Ishikawa (cell line): ENCODE results near the gene FCMR.

Source experiments
- CEBPB ChIP-seq: IDR thresholded peaks from 2 replicates; pipeline ENCODE4 v1.6.1; 2012
- CREB1 ChIP-seq: IDR thresholded peaks from 2 replicates; pipeline ENCODE4 v1.6.1; 2012; ENCODE audit warnings: low read depth
- EGR1 ChIP-seq: IDR thresholded peaks from 2 replicates; pipeline ENCODE4 v1.6.1; 2012
- EP300 ChIP-seq: IDR thresholded peaks from 2 replicates; pipeline ENCODE4 v1.6.1; 2012; ENCODE audit warnings: borderline replicate concordance
- FOXM1 ChIP-seq: IDR thresholded peaks from 2 replicates; pipeline ENCODE4 v1.6.1; 2012; ENCODE audit warnings: low read depth, borderline replicate concordance
- NFIC ChIP-seq: IDR thresholded peaks from 2 replicates; pipeline ENCODE4 v1.6.1; 2012
- RAD21 ChIP-seq: IDR thresholded peaks from 2 replicates; pipeline ENCODE4 v1.6.1; 2012; ENCODE audit warnings: low read depth
- REST ChIP-seq: IDR thresholded peaks from 2 replicates; pipeline ENCODE4 v1.6.1; 2012; ENCODE audit warnings: low read depth, mild to moderate bottlenecking
- TAF1 ChIP-seq: IDR thresholded peaks from 2 replicates; pipeline ENCODE4 v1.6.1; 2012; ENCODE audit warnings: low read depth, mild to moderate bottlenecking
- TCF12 ChIP-seq: IDR thresholded peaks from 2 replicates; pipeline ENCODE4 v1.6.1; 2012; ENCODE audit warnings: low read depth
- TEAD4 ChIP-seq: IDR thresholded peaks from 2 replicates; pipeline ENCODE4 v1.6.1; 2012
- USF1 ChIP-seq: IDR thresholded peaks from 2 replicates; pipeline ENCODE4 v1.6.1; 2012
- YY1 ChIP-seq: IDR thresholded peaks from 2 replicates; pipeline ENCODE4 v1.6.1; 2012; ENCODE audit warnings: low read depth
- ZBTB7A ChIP-seq: IDR thresholded peaks from 2 replicates; pipeline ENCODE4 v1.6.1; 2012; ENCODE audit warnings: low read depth
- TF ChIP-seq, protein P1 (sequence below): IDR thresholded peaks from 2 replicates; pipeline ENCODE4 v1.6.1; 2012

FCMR gene

DNA sequence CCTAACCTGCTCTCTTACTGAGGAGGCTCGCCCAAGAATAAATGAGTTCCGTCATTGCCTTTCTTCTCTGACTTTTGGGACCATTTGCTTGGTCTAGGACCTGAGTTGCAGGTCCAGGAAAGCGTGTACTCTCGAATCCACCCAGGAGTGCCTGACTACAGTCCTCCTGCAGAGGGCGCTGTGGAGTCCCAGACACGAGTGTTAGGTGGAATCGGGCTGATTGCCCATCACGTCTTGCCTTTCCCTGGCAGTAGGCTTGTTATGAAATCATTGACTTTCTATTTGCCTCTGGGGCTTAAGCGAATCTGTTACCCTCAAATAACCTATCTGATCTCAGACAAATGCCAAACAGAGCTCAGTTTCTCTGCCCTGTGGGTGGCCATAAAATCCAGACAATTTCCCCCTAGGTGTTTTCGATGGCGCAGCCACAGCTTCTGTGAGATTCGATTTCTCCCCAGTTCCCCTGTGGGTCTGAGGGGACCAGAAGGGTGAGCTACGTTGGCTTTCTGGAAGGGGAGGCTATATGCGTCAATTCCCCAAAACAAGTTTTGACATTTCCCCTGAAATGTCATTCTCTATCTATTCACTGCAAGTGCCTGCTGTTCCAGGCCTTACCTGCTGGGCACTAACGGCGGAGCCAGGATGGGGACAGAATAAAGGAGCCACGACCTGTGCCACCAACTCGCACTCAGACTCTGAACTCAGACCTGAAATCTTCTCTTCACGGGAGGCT is 56.6 kb downstream of the FCMR start, which contains the start of gene IL20:
Gene IL20 (plus strand): TSS at position 685 of the 733 bp plus-strand sequence. CDS start 230 bp downstream, outside the sequence.
- TF ChIP-seq, protein P1, sequence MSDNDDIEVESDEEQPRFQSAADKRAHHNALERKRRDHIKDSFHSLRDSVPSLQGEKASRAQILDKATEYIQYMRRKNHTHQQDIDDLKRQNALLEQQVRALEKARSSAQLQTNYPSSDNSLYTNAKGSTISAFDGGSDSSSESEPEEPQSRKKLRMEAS: 0 out of 2 replicates have a peak, but pooled peaks have one; percentile 20
- TF ChIP-seq CEBPB (no peak), RAD21 (peak; percentile 65), TCF12 (no peak)

GRCh38 chr1:206863266-206863665 is 58.5 kb downstream of the FCMR start:
- TF ChIP-seq EGR1: no peak
- no peak for TF ChIP-seq FOXM1
- TF ChIP-seq RAD21: no peak
- TF ChIP-seq CREB1: no peak
- TF ChIP-seq TAF1: no peak
- no peak for TF ChIP-seq TCF12
- no peak for TF ChIP-seq TEAD4

DNA sequence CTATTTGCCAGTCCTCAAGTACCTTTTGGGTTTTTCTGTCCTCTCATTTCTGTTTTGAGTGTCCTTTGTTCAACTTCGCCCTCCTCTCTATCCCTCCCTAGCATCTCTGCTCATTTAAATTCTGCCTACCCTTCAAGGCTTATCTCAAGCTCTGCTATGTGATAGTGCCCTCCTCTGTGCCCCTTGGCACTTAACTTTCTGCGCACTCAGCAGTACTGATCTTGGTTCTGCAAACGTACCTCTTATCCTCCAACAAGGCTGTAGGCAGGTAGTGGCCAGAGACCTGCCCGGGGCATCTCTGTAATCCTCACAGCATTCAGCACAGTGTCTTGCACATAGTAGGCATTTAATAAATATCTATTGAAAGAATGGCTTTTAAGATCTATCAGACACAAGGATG is 61.6 kb downstream of the FCMR start:
- TF ChIP-seq TCF12 (no peak), EGR1 (no peak), REST (no peak), RAD21 (no peak), YY1 (no peak), FOXM1 (no peak), NFIC (no peak)
- TF ChIP-seq, protein P1: no peak

GRCh38 chr1:206859082-206859521 is 62.6 kb downstream of the FCMR start:
- TF ChIP-seq, protein P1: no peak
- TF ChIP-seq CREB1 (no peak), YY1 (no peak), TCF12 (no peak), ZBTB7A (no peak), NFIC (no peak), TAF1 (no peak), EGR1 (no peak), CEBPB (no peak), TEAD4 (no peak), USF1 (no peak), FOXM1 (no peak), EP300 (no peak), REST (no peak), RAD21 (no peak)

GRCh38 chr1:206856674-206857464 is 64.9 kb downstream of the FCMR start:
- TF ChIP-seq TAF1 (no peak), RAD21 (no peak), CREB1 (no peak)
- TF ChIP-seq, protein P1: no peak

DNA sequence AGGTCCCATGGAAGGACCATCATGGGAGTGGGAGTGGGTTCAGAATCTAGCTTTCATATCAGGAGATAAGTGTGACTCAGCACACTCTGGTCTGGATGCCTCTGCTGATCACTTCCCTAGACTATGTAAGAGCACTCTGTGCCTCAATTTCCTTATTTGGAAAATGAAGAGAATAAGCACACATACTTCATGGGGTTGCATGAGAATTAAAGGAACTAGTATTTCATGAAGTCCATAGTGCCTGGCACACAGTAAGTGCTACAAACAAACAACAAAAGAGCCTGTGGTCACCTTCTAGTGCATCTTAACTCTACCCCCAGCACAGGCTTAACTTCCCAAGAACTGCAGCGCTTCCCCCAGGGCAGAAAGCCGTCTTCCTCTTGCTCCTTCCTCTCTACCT is 65.9 kb downstream of the FCMR start:
- no peak for TF ChIP-seq EP300
- no peak for TF ChIP-seq USF1
- no peak for TF ChIP-seq TEAD4
- no peak for TF ChIP-seq REST
- TF ChIP-seq NFIC: no peak
- no peak for TF ChIP-seq YY1
- TF ChIP-seq, protein P1: no peak
- TF ChIP-seq TCF12: no peak
- TF ChIP-seq CEBPB: no peak
- TF ChIP-seq RAD21: no peak
- TF ChIP-seq ZBTB7A: no peak
- no peak for TF ChIP-seq CREB1
- TF ChIP-seq EGR1: no peak
- TF ChIP-seq TAF1: no peak
- no peak for TF ChIP-seq FOXM1
